VCaP (cell line): ENCODE results near the gene DISC1.

Experiments
- H3K27ac ChIP-seq: fragments of 450-650 bp; 2 replicates; pipeline ENCODE4 v1.5.1; 2017
- CTCF ChIP-seq: fragments of 450-650 bp; conservative IDR thresholded peaks from 2 replicates; pipeline ENCODE4 v1.5.1; 2017; ENCODE audit warnings: mild to moderate bottlenecking, moderate library complexity

DISC1 gene

GRCh38 chr1:231841616-231842344 is 215.2 kb downstream of the DISC1 start:
- no peak overlapping the region for H3K27ac ChIP-seq

GRCh38 chr1:231842441-231842840 is 215.9 kb downstream of the DISC1 start:
- H3K27ac ChIP-seq, result no peak overlapping the region
- no peak for TF ChIP-seq CTCF

More at GRCh38 chr1:231841616-231842344, 215.2 kb downstream of the DISC1 start:
- no peak for TF ChIP-seq CTCF

GRCh38 chr1:231844986-231845502 is 218.5 kb downstream of the DISC1 start:
- TF ChIP-seq CTCF, result peak; percentile 48
- H3K27ac ChIP-seq, result peak overlapping the region; percentile 8; the same call in 1 of the 2 replicates

- peak overlapping the region; percentile 72 for H3K27ac ChIP-seq
- no peak for TF ChIP-seq CTCF
These were observed 221.2 kb downstream of the DISC1 start for GRCh38 chr1:231847612-231848397.

GRCh38 chr1:231849981-231850380 is 223.4 kb downstream of the DISC1 start:
- TF ChIP-seq CTCF, result no peak
- no peak overlapping the region for H3K27ac ChIP-seq

- TF ChIP-seq CTCF, result no peak
- no peak overlapping the region for H3K27ac ChIP-seq
These were observed 224.2 kb downstream of the DISC1 start for GRCh38 chr1:231850786-231851185.

GRCh38 chr1:231853588-231854207 is 227.1 kb downstream of the DISC1 start:
- no peak for TF ChIP-seq CTCF
- H3K27ac ChIP-seq, result no peak overlapping the region
